ENCODE results near the gene FAM83D. TPM values are rescaled to one million over a fixed set of nuclear protein-coding genes. Genes with fewer than 3 reads are reported as not detected.

Gene FAM83D
- total and polyA plus RNA-seq, 2 experiments from 2014 or later, result 7.4 to 45.4 TPM

- no peaks in the 10 kb centered on the region for H3K9me3 ChIP-seq (ENCODE audit: low read depth)
- peaks cover 7% of the 10 kb centered on the region for H3K4me1 ChIP-seq (ENCODE audit: low read depth)
- H3K4me3 ChIP-seq, result no peak overlapping the region
- no peak overlapping the region for H3K27ac ChIP-seq
- H3K36me3 ChIP-seq, result peaks cover 16% of the 10 kb centered on the region
- DNase-seq (ENCODE audit: low read depth in 1 of 2, low spot score in 1 of 2), result peak in 1 of 2 donors; percentile 89
- TF ChIP-seq CTCF (IDR thresholded peaks at IDR 0.05; ENCODE audit: low read depth, low read length), result no peak
- H3K27me3 ChIP-seq, result no peaks in the 10 kb centered on the region
These were observed 59.5 kb downstream of the FAM83D start for GRCh38 chr20:38985603-38986170.

DNA sequence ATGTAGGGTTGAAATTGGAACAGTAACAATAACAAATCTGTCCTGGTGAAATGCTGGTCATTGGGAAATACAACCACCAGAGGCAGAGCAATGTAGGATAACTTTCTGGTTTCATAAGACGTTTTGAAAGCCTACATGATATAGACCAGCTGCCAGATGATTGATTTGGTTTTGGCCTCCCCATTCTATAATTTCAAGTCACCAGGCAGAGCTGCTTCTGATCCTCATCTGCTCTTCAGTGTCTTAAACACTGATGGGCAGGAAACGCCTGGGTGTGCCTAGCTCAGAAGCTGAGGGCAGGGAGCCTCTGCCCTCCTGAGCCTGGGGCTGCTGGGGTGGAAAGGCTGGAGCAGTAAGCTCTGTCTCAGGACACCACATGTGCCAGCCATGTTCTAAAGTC lies 60.4 kb downstream of the FAM83D start:
- H3K27me3 ChIP-seq, result no peaks in the 10 kb centered on the region
- H3K4me1 ChIP-seq (ENCODE audit: low read depth), result peaks cover 7% of the 10 kb centered on the region
- no peaks in the 10 kb centered on the region for H3K9me3 ChIP-seq (ENCODE audit: low read depth)
- H3K36me3 ChIP-seq, result peaks cover 16% of the 10 kb centered on the region
- peak in 1 of 2 donors; percentile 56 for DNase-seq (ENCODE audit: low read depth in 1 of 2, low spot score in 1 of 2)
- peak; percentile 12 for TF ChIP-seq CTCF (IDR thresholded peaks at IDR 0.05; ENCODE audit: low read depth, low read length)
- no peak overlapping the region for H3K27ac ChIP-seq
- no peak overlapping the region for H3K4me3 ChIP-seq

- no peak for DNase-seq (ENCODE audit: low read depth in 1 of 2, low spot score in 1 of 2)
- Histone ChIP-seq H3K4me3 (no peak overlapping the region), H3K36me3 (peaks cover 16% of the 10 kb centered on the region), H3K9me3 (ENCODE audit: low read depth) (no peaks in the 10 kb centered on the region), H3K4me1 (ENCODE audit: low read depth) (peaks cover 7% of the 10 kb centered on the region), H3K27ac (no peak overlapping the region), H3K27me3 (no peaks in the 10 kb centered on the region)
- no peak for TF ChIP-seq CTCF (IDR thresholded peaks at IDR 0.05; ENCODE audit: low read depth, low read length)
These were observed 61.6 kb downstream of the FAM83D start for GRCh38 chr20:38987777-38988176.

DNA sequence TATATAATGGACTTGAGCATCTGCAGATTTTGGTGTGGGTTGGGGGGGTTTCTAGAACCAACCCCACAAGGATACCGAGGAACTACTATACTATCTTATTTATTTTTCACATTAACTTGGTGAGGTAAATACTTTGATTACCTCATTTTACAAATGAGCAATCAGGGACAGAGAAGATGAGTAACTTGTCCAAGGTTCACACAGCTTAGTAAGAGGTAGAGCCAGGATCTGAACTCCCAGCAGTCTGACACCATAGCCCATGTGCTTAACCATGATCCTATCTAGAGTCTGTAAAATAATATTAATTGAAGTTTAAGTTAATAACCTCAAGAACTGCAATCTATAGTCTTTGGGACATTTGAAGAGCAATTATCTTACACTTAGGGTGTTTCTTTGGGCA lies 64.5 kb downstream of the FAM83D start:
- Histone ChIP-seq H3K36me3 (peaks cover 25% of the 10 kb centered on the region), H3K27ac (no peak overlapping the region), H3K4me1 (ENCODE audit: low read depth) (peaks cover 4% of the 10 kb centered on the region), H3K9me3 (ENCODE audit: low read depth) (no peaks in the 10 kb centered on the region), H3K27me3 (no peaks in the 10 kb centered on the region), H3K4me3 (no peak overlapping the region)
- no peak for TF ChIP-seq CTCF (IDR thresholded peaks at IDR 0.05; ENCODE audit: low read depth, low read length)
- DNase-seq (ENCODE audit: low read depth in 1 of 2, low spot score in 1 of 2), result no peak

- Histone ChIP-seq H3K9me3 (ENCODE audit: low read depth) (no peaks in the 10 kb centered on the region), H3K36me3 (peaks cover 30% of the 10 kb centered on the region), H3K4me3 (no peak overlapping the region), H3K27me3 (no peaks in the 10 kb centered on the region), H3K4me1 (ENCODE audit: low read depth) (no peaks in the 10 kb centered on the region), H3K27ac (no peak overlapping the region)
- DNase-seq (ENCODE audit: low read depth in 1 of 2, low spot score in 1 of 2), result no peak
- TF ChIP-seq CTCF (IDR thresholded peaks at IDR 0.05; ENCODE audit: low read depth, low read length), result no peak
These were observed 65.8 kb downstream of the FAM83D start for GRCh38 chr20:38991814-38992704.

All from cardiac muscle cell (in vitro differentiated cells and primary cell).